A673 (cell line): ENCODE results near the gene SPON1. TPM values are rescaled to one million over a fixed set of nuclear protein-coding genes. Genes with fewer than 3 reads are reported as not detected.

ENCODE experiments used
- BruUV-seq: library from RNA; stranded (reverse); fragments of 400-500 nt; replicated peaks from 2 replicates; lab custom pipeline; 2021; lab: Mats Ljungman, UMichigan
- CTCF ChIA-PET: fragments of 300-600 bp; sonication (Branson Sonifier 250); formaldehyde crosslinking; loops from one replicate; lab custom pipeline; 2022; ENCODE audit warnings: antibody characterized with exemption; lab: Charles Lee
- POLR2A ChIA-PET: fragments of 300-600 bp; sonication (Branson Sonifier 250); formaldehyde crosslinking; loops from one replicate; lab custom pipeline; 2022; ENCODE audit warnings: antibody characterized with exemption; ENCODE audit not compliant: low non-redundant PET; lab: Charles Lee
- DNase-seq: peaks from one replicate; pipeline ENCODE4 v3.0.0-alpha.2; 2015; ENCODE audit warnings: low spot score
- H3K27ac ChIP-seq: fragments of 200-600 bp; sonication (generic); 2 replicates; pipeline ENCODE4 v1.5.1; 2016; ENCODE audit warnings: mixed run types, low read depth, mild to moderate bottlenecking, mixed read lengths, antibody characterized with exemption, low read length; ENCODE audit not compliant: poor library complexity, severe bottlenecking
- H3K27me3 ChIP-seq: fragments of 200-600 bp; sonication (generic); replicated peaks from 2 replicates; pipeline ENCODE4 v1.6.1; 2017; ENCODE audit warnings: mixed run types, low read depth, mild to moderate bottlenecking, mixed read lengths, antibody characterized with exemption, low read length; ENCODE audit not compliant: insufficient read depth, poor library complexity
- H3K36me3 ChIP-seq: fragments of 200-600 bp; sonication (generic); 2 replicates; pipeline ENCODE4 v1.6.1; 2016; ENCODE audit warnings: mixed run types, mild to moderate bottlenecking, mixed read lengths, antibody characterized with exemption, low read length; ENCODE audit not compliant: insufficient read depth, poor library complexity, severe bottlenecking
- H3K4me1 ChIP-seq: fragments of 200-600 bp; sonication (generic); 2 replicates; pipeline ENCODE4 v1.6.1; 2017; ENCODE audit warnings: mixed run types, mild to moderate bottlenecking, mixed read lengths, antibody characterized with exemption, low read length; ENCODE audit not compliant: insufficient read depth, poor library complexity, severe bottlenecking
- H3K4me3 ChIP-seq: fragments of 200-600 bp; sonication (generic); 2 replicates; pipeline ENCODE4 v1.5.1; 2016; ENCODE audit warnings: low read depth, mixed run types, mild to moderate bottlenecking, mixed read lengths, low read length; ENCODE audit not compliant: poor library complexity, severe bottlenecking
- H3K9me3 ChIP-seq: fragments of 200-600 bp; sonication (generic); 2 replicates; pipeline ENCODE4 v1.6.1; 2016; ENCODE audit warnings: mixed run types, low read depth, mild to moderate bottlenecking, mixed read lengths, antibody characterized with exemption, low read length; ENCODE audit not compliant: poor library complexity, severe bottlenecking
- CTCF ChIP-seq: fragments of 300-800, 200-600 bp; sonication (generic); conservative IDR thresholded peaks from 2 replicates; pipeline ENCODE4 v1.5.1; 2017; ENCODE audit warnings: low read depth, mild to moderate bottlenecking, antibody characterized with exemption, low read length, moderate library complexity, mixed read lengths
- EZH2 ChIP-seq: fragments of 200-600 bp; sonication (generic); IDR thresholded peaks from 2 replicates; pipeline ENCODE4 v1.6.1; 2017; ENCODE audit warnings: borderline replicate concordance, low read depth, mild to moderate bottlenecking, mixed read lengths, antibody characterized with exemption, low read length; ENCODE audit not compliant: poor library complexity, severe bottlenecking
- intact Hi-C: fragments of 100-400 bp; cut with micrococcal nuclease; formaldehyde crosslinking; loops from one replicate; pipeline ENCODE4 v1.10.0; 2022; ENCODE audit not compliant: unreplicated experiment
- total RNA-seq: library from RNA; stranded (reverse); gene quantifications from 2 replicates; pipeline ENCODE4 v1.2.3, GENCODE V29; 2021

SPON1 gene
- total RNA-seq, 1 experiment from 2014 or later, result not detected

- TF ChIP-seq CTCF, result no peak
- TF ChIP-seq EZH2, result no peak
- H3K4me3 ChIP-seq, result no peak overlapping the region
- intact Hi-C loops, result no loop called here
- H3K36me3 ChIP-seq, result no peaks in the 10 kb centered on the region
- no peaks in the 10 kb centered on the region for H3K4me1 ChIP-seq
- H3K27me3 ChIP-seq, result peaks cover 6% of the 10 kb centered on the region
- POLR2A ChIA-PET, result no interaction called here
- no peak overlapping the region for H3K27ac ChIP-seq
- no TSS peak for BruUV-seq
- CTCF ChIA-PET, result no interaction called here
- no peaks in the 10 kb centered on the region for H3K9me3 ChIP-seq
- DNase-seq, result no peak
Measured at GRCh38 chr11:14202251-14203196, 240.0 kb downstream of the SPON1 start.

- Histone ChIP-seq H3K9me3 (no peaks in the 10 kb centered on the region), H3K4me1 (no peaks in the 10 kb centered on the region), H3K4me3 (no peak overlapping the region), H3K27me3 (peaks cover 6% of the 10 kb centered on the region), H3K36me3 (no peaks in the 10 kb centered on the region), H3K27ac (no peak overlapping the region)
- no TSS peak for BruUV-seq
- ChIA-PET CTCF (no interaction called here), POLR2A (no interaction called here)
- no peak for DNase-seq
- intact Hi-C loops, result no loop called here
- TF ChIP-seq CTCF (no peak), EZH2 (no peak)
Measured at GRCh38 chr11:14203321-14203720, 240.8 kb downstream of the SPON1 start.

- peaks cover 15% of the 10 kb centered on the region for H3K27me3 ChIP-seq
- H3K4me1 ChIP-seq, result no peaks in the 10 kb centered on the region
- DNase-seq, result no peak
- TF ChIP-seq EZH2 (no peak), CTCF (no peak)
- H3K9me3 ChIP-seq, result no peaks in the 10 kb centered on the region
- H3K4me3 ChIP-seq, result no peak overlapping the region
- H3K36me3 ChIP-seq, result no peaks in the 10 kb centered on the region
- BruUV-seq, result no TSS peak
- ChIA-PET POLR2A (no interaction called here), CTCF (no interaction called here)
- H3K27ac ChIP-seq, result no peak overlapping the region
- intact Hi-C loops, result no loop called here
Measured at GRCh38 chr11:14212986-14213385, 250.5 kb downstream of the SPON1 start.
